OCI-LY1 (cell line): ENCODE measurements around the gene TSGA10.

Experiments used
- EZH2 ChIP-seq: fragments of 200-600 bp; sonication (generic), shearing (Covaris generic); IDR thresholded peaks from 2 replicates; pipeline ENCODE4 v1.8.0; 2017; ENCODE audit warnings: borderline replicate concordance, mixed run types, mild to moderate bottlenecking, antibody characterized with exemption, low read length, moderate library complexity, mixed read lengths
- TF ChIP-seq, protein P1 (sequence below): fragments of 200-600 bp; sonication (generic), shearing (Covaris generic); IDR thresholded peaks from 2 replicates; pipeline ENCODE4 v1.5.1; 2017; ENCODE audit warnings: mild to moderate bottlenecking, antibody characterized with exemption, low read length, moderate library complexity, mixed read lengths

DNA sequence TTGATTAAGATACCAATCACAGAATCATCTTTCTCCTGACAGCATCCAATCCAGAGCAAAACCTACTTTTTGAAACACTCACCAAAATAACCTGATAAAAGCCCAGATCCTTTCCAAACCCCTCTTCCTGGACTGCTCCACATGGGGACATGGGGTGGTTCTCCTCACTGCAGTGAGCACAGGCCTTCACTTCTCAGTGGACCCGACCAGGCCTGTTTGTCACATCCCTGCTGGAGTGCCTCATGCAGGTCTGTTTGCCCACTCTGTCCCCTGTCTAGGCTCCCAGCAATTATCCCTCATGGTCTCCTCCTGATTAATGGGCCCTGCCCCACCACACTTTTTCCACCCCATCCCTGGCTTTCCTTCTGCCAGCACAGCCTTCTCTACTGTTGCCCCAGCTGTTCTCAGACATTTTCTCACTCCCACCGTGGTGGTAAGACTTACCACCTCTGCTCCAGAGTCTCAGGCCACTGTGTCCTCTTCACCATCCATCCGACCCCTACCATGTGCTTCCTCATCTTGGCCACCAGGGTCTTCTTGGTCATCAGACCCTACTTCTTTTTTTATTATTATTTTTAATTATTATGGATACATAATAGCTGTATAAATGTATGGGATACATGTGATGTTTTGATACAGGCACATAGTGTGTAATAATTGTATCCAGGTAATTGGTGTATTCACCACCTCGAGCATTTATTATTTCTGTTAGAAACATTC is 47.4 kb upstream of the TSGA10 start:
- TF ChIP-seq, protein P1, sequence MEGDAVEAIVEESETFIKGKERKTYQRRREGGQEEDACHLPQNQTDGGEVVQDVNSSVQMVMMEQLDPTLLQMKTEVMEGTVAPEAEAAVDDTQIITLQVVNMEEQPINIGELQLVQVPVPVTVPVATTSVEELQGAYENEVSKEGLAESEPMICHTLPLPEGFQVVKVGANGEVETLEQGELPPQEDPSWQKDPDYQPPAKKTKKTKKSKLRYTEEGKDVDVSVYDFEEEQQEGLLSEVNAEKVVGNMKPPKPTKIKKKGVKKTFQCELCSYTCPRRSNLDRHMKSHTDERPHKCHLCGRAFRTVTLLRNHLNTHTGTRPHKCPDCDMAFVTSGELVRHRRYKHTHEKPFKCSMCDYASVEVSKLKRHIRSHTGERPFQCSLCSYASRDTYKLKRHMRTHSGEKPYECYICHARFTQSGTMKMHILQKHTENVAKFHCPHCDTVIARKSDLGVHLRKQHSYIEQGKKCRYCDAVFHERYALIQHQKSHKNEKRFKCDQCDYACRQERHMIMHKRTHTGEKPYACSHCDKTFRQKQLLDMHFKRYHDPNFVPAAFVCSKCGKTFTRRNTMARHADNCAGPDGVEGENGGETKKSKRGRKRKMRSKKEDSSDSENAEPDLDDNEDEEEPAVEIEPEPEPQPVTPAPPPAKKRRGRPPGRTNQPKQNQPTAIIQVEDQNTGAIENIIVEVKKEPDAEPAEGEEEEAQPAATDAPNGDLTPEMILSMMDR = no peak
- TF ChIP-seq EZH2 = no peak
